Panc1 (cell line): Measurements from ENCODE around the gene DDI2.

ENCODE experiments used
- POLR2AphosphoS5 ChIP-seq: IDR thresholded peaks from 2 replicates; pipeline ENCODE4 v1.6.1; 2012; ENCODE audit warnings: mild to moderate bottlenecking, low read depth, low read length, moderate library complexity
- SIN3A ChIP-seq: IDR thresholded peaks from 2 replicates; pipeline ENCODE4 v1.6.1; 2012; ENCODE audit warnings: low read depth, mild to moderate bottlenecking, low read length, moderate library complexity, borderline replicate concordance; ENCODE audit not compliant: insufficient read depth
- TCF7L2 ChIP-seq: IDR thresholded peaks from 2 replicates; pipeline ENCODE4 v1.6.1; 2011; ENCODE audit warnings: mild to moderate bottlenecking, low read depth, low read length, inconsistent platforms
- TF ChIP-seq, protein P1 (sequence below): fragments of 450-650 bp; IDR thresholded peaks from 2 replicates; pipeline ENCODE4 v1.5.1; 2017; ENCODE audit warnings: mild to moderate bottlenecking
- TF ChIP-seq, protein P2 (sequence below), 2 experiments: IDR thresholded peaks; 2 replicates each; pipeline ENCODE4 v1.6.1; 2011 to 2012; ENCODE audit warnings: low read depth in 2 of 2, control low read depth in 1 of 2, low read length in 1 of 2, mild to moderate bottlenecking in 1 of 2, moderate library complexity in 1 of 2; ENCODE audit not compliant: insufficient read depth in 1 of 2

DNA sequence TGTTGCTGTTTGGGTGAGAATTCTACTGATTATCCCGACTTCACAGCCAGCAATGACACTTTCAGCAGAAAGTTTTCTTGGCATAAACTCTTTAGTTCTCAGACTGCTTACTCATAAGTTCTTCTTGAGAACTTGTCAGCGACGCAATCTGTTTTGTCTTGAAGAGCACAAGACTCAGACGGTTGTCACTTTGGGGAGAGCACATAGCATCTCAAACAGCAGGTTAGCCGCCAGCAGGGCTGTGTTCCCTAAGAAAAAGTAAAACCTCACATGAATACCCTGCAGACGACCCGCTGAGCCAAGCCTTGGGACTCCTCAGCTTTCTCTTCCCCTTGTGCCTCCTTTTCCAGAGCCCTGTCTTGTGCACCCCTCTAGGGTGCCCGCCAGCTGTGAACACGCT, 43.8 kb upstream of the DDI2 start:
- TF ChIP-seq, protein P1, sequence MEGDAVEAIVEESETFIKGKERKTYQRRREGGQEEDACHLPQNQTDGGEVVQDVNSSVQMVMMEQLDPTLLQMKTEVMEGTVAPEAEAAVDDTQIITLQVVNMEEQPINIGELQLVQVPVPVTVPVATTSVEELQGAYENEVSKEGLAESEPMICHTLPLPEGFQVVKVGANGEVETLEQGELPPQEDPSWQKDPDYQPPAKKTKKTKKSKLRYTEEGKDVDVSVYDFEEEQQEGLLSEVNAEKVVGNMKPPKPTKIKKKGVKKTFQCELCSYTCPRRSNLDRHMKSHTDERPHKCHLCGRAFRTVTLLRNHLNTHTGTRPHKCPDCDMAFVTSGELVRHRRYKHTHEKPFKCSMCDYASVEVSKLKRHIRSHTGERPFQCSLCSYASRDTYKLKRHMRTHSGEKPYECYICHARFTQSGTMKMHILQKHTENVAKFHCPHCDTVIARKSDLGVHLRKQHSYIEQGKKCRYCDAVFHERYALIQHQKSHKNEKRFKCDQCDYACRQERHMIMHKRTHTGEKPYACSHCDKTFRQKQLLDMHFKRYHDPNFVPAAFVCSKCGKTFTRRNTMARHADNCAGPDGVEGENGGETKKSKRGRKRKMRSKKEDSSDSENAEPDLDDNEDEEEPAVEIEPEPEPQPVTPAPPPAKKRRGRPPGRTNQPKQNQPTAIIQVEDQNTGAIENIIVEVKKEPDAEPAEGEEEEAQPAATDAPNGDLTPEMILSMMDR = no peak
- TF ChIP-seq, protein P2, sequence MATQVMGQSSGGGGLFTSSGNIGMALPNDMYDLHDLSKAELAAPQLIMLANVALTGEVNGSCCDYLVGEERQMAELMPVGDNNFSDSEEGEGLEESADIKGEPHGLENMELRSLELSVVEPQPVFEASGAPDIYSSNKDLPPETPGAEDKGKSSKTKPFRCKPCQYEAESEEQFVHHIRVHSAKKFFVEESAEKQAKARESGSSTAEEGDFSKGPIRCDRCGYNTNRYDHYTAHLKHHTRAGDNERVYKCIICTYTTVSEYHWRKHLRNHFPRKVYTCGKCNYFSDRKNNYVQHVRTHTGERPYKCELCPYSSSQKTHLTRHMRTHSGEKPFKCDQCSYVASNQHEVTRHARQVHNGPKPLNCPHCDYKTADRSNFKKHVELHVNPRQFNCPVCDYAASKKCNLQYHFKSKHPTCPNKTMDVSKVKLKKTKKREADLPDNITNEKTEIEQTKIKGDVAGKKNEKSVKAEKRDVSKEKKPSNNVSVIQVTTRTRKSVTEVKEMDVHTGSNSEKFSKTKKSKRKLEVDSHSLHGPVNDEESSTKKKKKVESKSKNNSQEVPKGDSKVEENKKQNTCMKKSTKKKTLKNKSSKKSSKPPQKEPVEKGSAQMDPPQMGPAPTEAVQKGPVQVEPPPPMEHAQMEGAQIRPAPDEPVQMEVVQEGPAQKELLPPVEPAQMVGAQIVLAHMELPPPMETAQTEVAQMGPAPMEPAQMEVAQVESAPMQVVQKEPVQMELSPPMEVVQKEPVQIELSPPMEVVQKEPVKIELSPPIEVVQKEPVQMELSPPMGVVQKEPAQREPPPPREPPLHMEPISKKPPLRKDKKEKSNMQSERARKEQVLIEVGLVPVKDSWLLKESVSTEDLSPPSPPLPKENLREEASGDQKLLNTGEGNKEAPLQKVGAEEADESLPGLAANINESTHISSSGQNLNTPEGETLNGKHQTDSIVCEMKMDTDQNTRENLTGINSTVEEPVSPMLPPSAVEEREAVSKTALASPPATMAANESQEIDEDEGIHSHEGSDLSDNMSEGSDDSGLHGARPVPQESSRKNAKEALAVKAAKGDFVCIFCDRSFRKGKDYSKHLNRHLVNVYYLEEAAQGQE (IDR thresholded peaks at IDR 0.05; ENCODE audit: insufficient read depth in 1 of 2, low read depth in 2 of 2, low read length in 1 of 2) = no peak
- TF ChIP-seq POLR2AphosphoS5 = no peak
- TF ChIP-seq SIN3A = no peak
- TF ChIP-seq TCF7L2 = no peak
